ENCODE data around the gene NELFB. TPM values are rescaled to one million over a fixed set of nuclear protein-coding genes. Genes with fewer than 3 reads are reported as not detected.

The NELFB gene
- total RNA-seq, 4 donors from 2014 or later: 45.0 to 54.2 (median 50.9) TPM

GRCh38 chr9:137226338-137227053 lies 28.6 kb upstream of the NELFB start:
- H3K27me3 ChIP-seq: peaks cover 34% of the 10 kb centered on the region
- H3K27ac ChIP-seq: peak overlapping the region; percentile 24
- no peak for DNase-seq (ENCODE audit: low spot score in 2 of 2)
- TF ChIP-seq POLR2AphosphoS5 (IDR thresholded peaks at IDR 0.05) (no peak), CTCF (IDR thresholded peaks at IDR 0.05) (no peak), EP300 (IDR thresholded peaks at IDR 0.05) (no peak), POLR2A (IDR thresholded peaks at IDR 0.05) (no peak)
- H3K4me3 ChIP-seq: no peak overlapping the region
- no peaks in the 10 kb centered on the region for H3K9me3 ChIP-seq
- peaks cover 53% of the 10 kb centered on the region for H3K4me1 ChIP-seq
- WGBS: 47% methylated on average over 18 of the region's 18 CpGs
- no peaks in the 10 kb centered on the region for H3K36me3 ChIP-seq

- Histone ChIP-seq H3K36me3 (no peaks in the 10 kb centered on the region), H3K4me3 (no peak within 1 kb of the TSS), H3K27ac (peak within 1 kb of the TSS; percentile 24), H3K9me3 (no peaks in the 10 kb centered on the region), H3K27me3 (peaks cover 42% of the 10 kb centered on the region), H3K4me1 (peaks cover 49% of the 10 kb centered on the region)
- WGBS: 26% methylated on average over 7 of the region's 25 CpGs
- TF ChIP-seq EP300 (IDR thresholded peaks at IDR 0.05): no peak
- peak; percentile 75 to 89 for TF ChIP-seq CTCF (IDR thresholded peaks at IDR 0.05)
- no peak for DNase-seq (ENCODE audit: low spot score in 2 of 2)
Measured at GRCh38 chr9:137227054-137227852, 27.9 kb upstream of the NELFB start, which contains the start of gene RNF224. Gene RNF224, plus strand, starts transcription at chr9:137227502. Its CDS starts 834 bp downstream, at chr9:137228336.

GRCh38 chr9:137227853-137228505 lies 27.1 kb upstream of the NELFB start:
- H3K36me3 ChIP-seq: no peaks in the 10 kb centered on the region
- TF ChIP-seq POLR2AphosphoS5 (IDR thresholded peaks at IDR 0.05): no peak
- TF ChIP-seq EP300 (IDR thresholded peaks at IDR 0.05): no peak
- no peak for TF ChIP-seq POLR2A (IDR thresholded peaks at IDR 0.05)
- no peak for TF ChIP-seq CTCF (IDR thresholded peaks at IDR 0.05)
- peaks cover 49% of the 10 kb centered on the region for H3K27me3 ChIP-seq
- no peak overlapping the region for H3K4me3 ChIP-seq
- DNase-seq (ENCODE audit: low spot score in 2 of 2): no peak
- H3K9me3 ChIP-seq: no peaks in the 10 kb centered on the region
- H3K4me1 ChIP-seq: peaks cover 42% of the 10 kb centered on the region
- WGBS: 34% methylated on average over 12 of the region's 18 CpGs
- H3K27ac ChIP-seq: no peak overlapping the region

GRCh38 chr9:137228506-137228967 lies 26.6 kb upstream of the NELFB start:
- TF ChIP-seq CTCF (IDR thresholded peaks at IDR 0.05) (no peak), POLR2AphosphoS5 (IDR thresholded peaks at IDR 0.05) (no peak), POLR2A (IDR thresholded peaks at IDR 0.05) (no peak), EP300 (IDR thresholded peaks at IDR 0.05) (no peak)
- no peak overlapping the region for H3K4me3 ChIP-seq
- peaks cover 55% of the 10 kb centered on the region for H3K27me3 ChIP-seq
- peaks cover 40% of the 10 kb centered on the region for H3K4me1 ChIP-seq
- no peaks in the 10 kb centered on the region for H3K36me3 ChIP-seq
- no peak overlapping the region for H3K27ac ChIP-seq
- 56% methylated on average over 16 of the region's 29 CpGs for WGBS
- DNase-seq (ENCODE audit: low spot score in 2 of 2): no peak
- H3K9me3 ChIP-seq: no peaks in the 10 kb centered on the region

Data from suprapubic skin (tissue), 4 donors.